Measurements from ENCODE around the gene EGFR.

DNA sequence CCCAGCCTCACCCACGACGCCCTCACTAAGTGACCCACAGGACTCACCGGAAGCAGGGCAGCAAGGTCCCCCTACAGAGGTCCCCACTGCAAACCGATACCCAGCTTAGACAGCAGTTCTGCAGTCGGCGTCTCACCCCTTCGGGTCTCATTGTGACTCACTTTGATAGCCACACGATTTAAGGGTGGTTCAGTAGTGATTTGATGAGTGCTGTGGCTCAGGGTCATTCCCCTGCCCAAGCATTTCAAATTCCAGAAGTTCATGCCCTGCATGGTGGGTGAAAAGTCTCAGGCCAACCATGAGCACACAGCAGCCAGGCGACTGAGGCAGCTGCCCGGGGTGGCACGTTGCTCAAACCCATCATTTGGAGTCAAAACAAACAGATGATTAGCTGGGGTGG, 93.2 kb downstream of the EGFR start:
- TF ChIP-seq EZH2 (optimal IDR thresholded peaks at IDR 0.05; ENCODE audit: low read depth, low read length) (no peak), CTCF (IDR thresholded peaks at IDR 0.05; ENCODE audit: low read length) (no peak), EZH2phosphoT487 (IDR thresholded peaks at IDR 0.05; ENCODE audit: low read length) (no peak)
